ENCODE results near the gene SOS2. TPM values are rescaled to one million over a fixed set of nuclear protein-coding genes. Genes with fewer than 3 reads are reported as not detected.
"Not testable (repeated sequence)": the region's sequence is repeated elsewhere in the genome, so short reads cannot be mapped to it uniquely, and the experiment has no call there.

Gene SOS2
- total and polyA plus RNA-seq, 4 donors = 3.1 to 20.1 (median 9.1) TPM

- TF ChIP-seq REST (IDR thresholded peaks at IDR 0.05) (no peak), RAD21 (IDR thresholded peaks at IDR 0.05) (no peak)
These were observed 59.5 kb downstream of the SOS2 start (continued) for GRCh38 chr14:50171895-50172294.

- not testable (repeated sequence) for H3K4me1 ChIP-seq (ENCODE audit: control insufficient read depth in 4 of 4, insufficient read depth in 4 of 4, low read length in 3 of 4); DNase-seq (ENCODE audit: low spot score); H3K27ac ChIP-seq (ENCODE audit: low read depth in 1 of 2, low read length in 2 of 2); H3K9me3 ChIP-seq (ENCODE audit: control insufficient read depth in 4 of 4, low read length in 3 of 4); H3K4me3 ChIP-seq (ENCODE audit: low read depth in 1 of 3, low read length in 3 of 3); H3K36me3 ChIP-seq (ENCODE audit: control insufficient read depth in 4 of 4, insufficient read depth in 3 of 4, low read depth in 1 of 4, low read length in 3 of 4); H3K9ac ChIP-seq (ENCODE audit: low read depth in 1 of 2, low read length in 2 of 2); H3K27me3 ChIP-seq (ENCODE audit: control insufficient read depth in 4 of 4, insufficient read depth in 4 of 4, low read length in 3 of 4)
- 97% methylated on average over 4 of the region's 4 CpGs for WGBS
These were observed 64.0 kb downstream of the SOS2 start for GRCh38 chr14:50167381-50167780.

GRCh38 chr14:50156111-50156510, 75.3 kb downstream of the SOS2 start:
- no peak for DNase-seq (ENCODE audit: low spot score)
- Histone ChIP-seq H3K9me3 (ENCODE audit: control insufficient read depth in 4 of 4, low read length in 3 of 4) (no peaks in the 10 kb centered on the region), H3K4me3 (ENCODE audit: low read depth in 1 of 3, low read length in 3 of 3) (no peak overlapping the region), H3K9ac (ENCODE audit: low read depth in 1 of 2, low read length in 2 of 2) (no peak overlapping the region), H3K27ac (ENCODE audit: low read depth in 1 of 2, low read length in 2 of 2) (no peak overlapping the region), H3K4me1 (ENCODE audit: control insufficient read depth in 4 of 4, insufficient read depth in 4 of 4, low read length in 3 of 4) (no peaks in the 10 kb centered on the region), H3K36me3 (ENCODE audit: control insufficient read depth in 4 of 4, insufficient read depth in 3 of 4, low read depth in 1 of 4, low read length in 3 of 4) (peaks cover 10 to 28% (median 20%) of the 10 kb centered on the region in 4 donors), H3K27me3 (ENCODE audit: control insufficient read depth in 4 of 4, insufficient read depth in 4 of 4, low read length in 3 of 4) (no peaks in the 10 kb centered on the region)
- TF ChIP-seq JUND (IDR thresholded peaks at IDR 0.05) (no peak), NR2F2 (IDR thresholded peaks at IDR 0.05) (no peak), ATF3 (IDR thresholded peaks at IDR 0.05) (no peak)
- over 99% methylated on average over 4 of the region's 4 CpGs for WGBS

GRCh38 chr14:50148799-50149198, 82.6 kb downstream of the SOS2 start:
- Histone ChIP-seq H3K9me3 (ENCODE audit: control insufficient read depth in 4 of 4, low read length in 3 of 4) (no peaks in the 10 kb centered on the region), H3K36me3 (ENCODE audit: control insufficient read depth in 4 of 4, insufficient read depth in 3 of 4, low read depth in 1 of 4, low read length in 3 of 4) (peaks cover 3 to 18% (median 11%) of the 10 kb centered on the region in 4 donors)
- TF ChIP-seq JUND (IDR thresholded peaks at IDR 0.05) (no peak), MAX (IDR thresholded peaks at IDR 0.05) (no peak), HNF4A (conservative IDR thresholded peaks at IDR 0.05) (no peak), HNF4G (IDR thresholded peaks at IDR 0.05) (no peak), ZBTB33 (IDR thresholded peaks at IDR 0.05) (no peak), RAD21 (IDR thresholded peaks at IDR 0.05) (no peak), YY1 (IDR thresholded peaks at IDR 0.05) (no peak), GABPA (IDR thresholded peaks at IDR 0.05 in 1 of 2, conservative IDR thresholded peaks at IDR 0.05 in 1 of 2) (no peak), FOXA2 (IDR thresholded peaks at IDR 0.05) (no peak), REST (IDR thresholded peaks at IDR 0.05) (no peak), NR2F2 (IDR thresholded peaks at IDR 0.05) (no peak), RXRA (IDR thresholded peaks at IDR 0.05) (no peak), FOXA1 (IDR thresholded peaks at IDR 0.05) (no peak), ATF3 (IDR thresholded peaks at IDR 0.05) (no peak), SP1 (IDR thresholded peaks at IDR 0.05) (no peak)

More at GRCh38 chr14:50148799-50149198, 82.6 kb downstream of the SOS2 start:
- H3K27ac ChIP-seq (ENCODE audit: low read depth in 1 of 2, low read length in 2 of 2) = no peak overlapping the region
- no peak for DNase-seq (ENCODE audit: low spot score)
- no peaks in the 10 kb centered on the region for H3K4me1 ChIP-seq (ENCODE audit: control insufficient read depth in 4 of 4, insufficient read depth in 4 of 4, low read length in 3 of 4)
- no peaks in the 10 kb centered on the region for H3K27me3 ChIP-seq (ENCODE audit: control insufficient read depth in 4 of 4, insufficient read depth in 4 of 4, low read length in 3 of 4)
- 92% methylated on average over 4 of the region's 4 CpGs for WGBS
- no peak overlapping the region for H3K4me3 ChIP-seq (ENCODE audit: low read depth in 1 of 3, low read length in 3 of 3)
- H3K9ac ChIP-seq (ENCODE audit: low read depth in 1 of 2, low read length in 2 of 2) = no peak overlapping the region
